GM08714 (cell line): ENCODE measurements around the gene MGLL.

ENCODE experiments used
- H3K4me3 ChIP-seq: fragments of 200-500 bp; sonication (Bioruptor generic); 2 replicates; pipeline ENCODE4 v1.5.1; 2014; ENCODE audit warnings: mild to moderate bottlenecking, low read length, inconsistent platforms
- ZNF274 ChIP-seq: IDR thresholded peaks from 2 replicates; pipeline ENCODE4 v1.6.1; 2012; ENCODE audit warnings: mild to moderate bottlenecking, low read depth, low read length

The MGLL gene

DNA sequence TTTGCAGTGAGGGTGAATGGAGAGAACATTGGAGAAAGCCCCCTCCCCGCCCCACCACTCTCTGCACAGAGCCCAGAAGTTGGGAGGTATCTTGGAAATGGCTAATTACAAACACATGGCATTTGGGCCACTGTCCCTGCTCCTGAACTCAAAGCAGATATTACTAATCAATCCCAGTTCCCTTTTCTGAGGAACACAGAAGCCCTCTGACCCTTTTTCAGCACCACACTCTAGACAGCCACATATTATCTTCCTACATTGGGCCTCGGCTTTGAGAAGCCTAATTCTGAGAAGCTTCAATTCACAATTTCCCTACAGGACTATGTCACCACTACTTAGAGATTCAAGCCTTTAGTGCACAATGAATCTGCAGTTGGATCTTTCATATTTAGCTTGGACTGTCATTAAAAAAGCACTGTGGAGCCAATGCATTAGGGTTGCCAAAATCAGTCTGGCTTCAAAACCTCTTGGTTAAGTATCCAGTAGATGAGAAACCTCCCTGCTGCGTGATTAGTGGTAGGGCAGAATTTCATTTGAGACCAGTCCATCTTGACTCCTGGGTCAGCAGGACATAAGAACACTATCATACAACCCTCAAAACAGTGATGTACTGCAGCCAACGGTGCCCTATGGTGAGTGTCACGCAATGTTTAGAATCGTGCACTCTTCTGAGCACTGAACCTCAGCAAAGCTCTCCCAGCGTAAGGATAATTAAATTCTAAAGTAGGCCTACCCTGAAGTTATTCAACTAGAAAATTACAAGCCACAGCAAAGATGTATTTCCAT, 26.1 kb downstream of the MGLL start:
- no peak for TF ChIP-seq ZNF274
- H3K4me3 ChIP-seq, result no peak overlapping the region

DNA sequence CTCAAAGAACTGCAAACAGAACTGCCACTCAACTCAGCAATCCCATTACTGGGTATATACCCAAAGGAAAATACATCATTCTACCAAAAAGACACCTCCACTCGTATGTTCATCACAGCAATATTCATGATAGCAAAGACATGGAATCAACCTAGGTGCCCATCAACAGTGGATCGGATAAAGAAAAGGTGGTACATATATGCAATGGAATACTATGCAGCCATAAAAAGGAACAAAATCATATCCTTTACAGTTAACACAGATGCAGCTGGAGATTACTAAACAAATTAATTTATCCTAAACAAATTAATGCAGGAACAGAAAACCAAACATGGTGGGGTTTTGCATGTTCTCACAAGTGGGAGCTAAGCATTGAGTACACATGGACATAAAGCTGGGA, 27.3 kb downstream of the MGLL start:
- no peak for TF ChIP-seq ZNF274
- H3K4me3 ChIP-seq, result no peak overlapping the region

DNA sequence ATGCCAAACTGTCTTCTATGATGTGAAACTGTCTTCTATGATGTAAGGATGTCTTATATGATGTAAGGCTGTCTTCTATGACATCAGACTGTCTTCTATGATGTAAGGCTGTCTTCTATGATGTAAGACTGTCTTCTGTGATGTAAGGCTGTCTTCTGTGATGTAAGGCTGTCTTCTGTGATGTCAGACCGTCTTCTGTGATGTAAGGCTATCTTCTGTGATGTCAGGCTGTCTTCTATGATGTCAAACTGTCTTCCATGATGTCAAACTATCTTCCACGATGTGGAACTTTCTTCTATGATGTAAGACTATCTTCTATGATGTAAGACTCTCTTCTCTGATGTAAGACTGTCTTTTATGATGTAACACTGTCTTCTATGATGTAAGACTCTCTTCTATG, 27.9 kb downstream of the MGLL start:
- no peak for TF ChIP-seq ZNF274
- no peak overlapping the region for H3K4me3 ChIP-seq

DNA sequence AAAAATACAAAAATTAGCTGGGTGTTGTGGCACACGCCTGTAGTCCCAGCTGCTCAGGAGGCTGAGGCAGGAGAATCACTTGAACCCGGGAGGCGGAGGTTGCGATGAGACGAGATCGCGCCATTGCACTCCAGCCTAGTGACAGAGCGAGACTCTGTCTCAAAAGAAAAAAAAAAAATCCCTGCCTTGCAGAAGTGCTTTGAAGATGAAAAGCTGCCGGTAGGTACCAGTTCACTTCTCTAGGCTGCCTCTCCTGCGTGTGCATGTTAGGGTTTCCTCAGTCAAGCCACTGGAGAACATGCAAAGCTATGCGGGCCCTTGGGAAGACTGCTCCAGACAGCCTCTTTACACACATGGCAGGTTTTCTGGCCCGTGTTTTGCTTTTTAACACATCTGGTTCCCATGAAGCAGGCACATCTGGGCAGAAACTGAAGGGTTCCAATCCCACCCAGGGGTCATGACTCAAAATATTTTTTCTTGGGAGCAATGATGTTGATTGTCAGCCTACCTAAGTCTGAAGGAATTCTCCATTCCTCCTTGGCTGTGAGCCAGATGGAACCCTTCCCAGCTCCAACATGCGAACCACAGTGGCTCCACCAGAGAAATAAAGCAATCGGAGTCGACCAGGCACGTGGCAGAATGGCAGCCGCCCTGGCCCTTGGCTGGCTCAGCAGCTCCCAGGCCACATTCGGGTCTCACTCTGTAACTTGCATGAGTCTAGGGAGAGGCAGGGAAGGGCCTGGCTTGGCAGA, 29.6 kb downstream of the MGLL start:
- TF ChIP-seq ZNF274, result no peak
- no peak overlapping the region for H3K4me3 ChIP-seq

DNA sequence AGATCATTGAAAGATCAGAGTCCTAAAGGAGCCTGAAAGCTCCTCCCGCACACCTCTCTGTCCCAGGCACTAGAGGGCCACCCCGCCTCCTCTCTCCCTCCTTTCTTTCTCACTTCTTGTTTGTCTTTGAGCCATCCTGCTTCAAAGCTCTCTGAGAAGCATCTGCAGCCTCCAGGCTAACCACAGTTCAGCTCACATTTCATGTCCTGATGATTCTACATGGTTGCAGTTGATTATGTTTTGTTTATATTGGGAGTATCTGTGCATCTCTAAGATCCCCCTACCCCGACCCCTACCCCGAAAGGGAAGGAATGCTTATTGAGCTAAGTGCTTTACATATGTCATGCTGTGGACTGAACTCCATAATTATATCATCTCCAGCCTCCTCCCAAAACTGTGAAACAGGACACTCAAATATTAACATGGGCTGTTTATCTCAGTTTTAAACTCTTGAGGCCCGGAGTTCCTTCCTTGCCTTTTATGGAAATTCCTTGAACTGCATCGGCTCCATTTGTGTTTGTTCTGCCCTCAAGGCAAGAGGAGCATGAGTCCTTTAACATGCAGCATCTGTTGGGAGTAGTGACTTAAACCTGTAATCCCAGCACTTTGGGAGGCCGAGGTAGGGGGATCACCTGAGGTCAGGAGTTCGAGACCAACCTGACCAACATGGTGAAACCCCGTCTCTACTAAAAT, 30.9 kb downstream of the MGLL start:
- no peak for TF ChIP-seq ZNF274
- no peak overlapping the region for H3K4me3 ChIP-seq

DNA sequence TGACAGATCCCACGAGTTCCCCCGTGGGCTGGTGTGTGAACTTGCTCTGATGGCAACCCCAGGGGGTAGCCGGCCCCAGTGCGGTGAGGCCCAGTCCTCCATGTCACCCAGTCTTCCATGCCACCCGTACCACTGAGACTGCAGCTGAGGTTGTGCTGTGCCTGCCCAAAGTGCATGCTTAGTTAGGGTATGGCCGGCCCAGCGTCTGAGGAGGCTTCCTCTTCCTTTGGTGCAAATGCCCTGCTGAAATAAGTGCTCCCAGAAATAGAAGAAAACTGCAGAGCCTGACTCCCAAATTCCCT, 31.5 kb downstream of the MGLL start:
- no peak overlapping the region for H3K4me3 ChIP-seq
- no peak for TF ChIP-seq ZNF274

DNA sequence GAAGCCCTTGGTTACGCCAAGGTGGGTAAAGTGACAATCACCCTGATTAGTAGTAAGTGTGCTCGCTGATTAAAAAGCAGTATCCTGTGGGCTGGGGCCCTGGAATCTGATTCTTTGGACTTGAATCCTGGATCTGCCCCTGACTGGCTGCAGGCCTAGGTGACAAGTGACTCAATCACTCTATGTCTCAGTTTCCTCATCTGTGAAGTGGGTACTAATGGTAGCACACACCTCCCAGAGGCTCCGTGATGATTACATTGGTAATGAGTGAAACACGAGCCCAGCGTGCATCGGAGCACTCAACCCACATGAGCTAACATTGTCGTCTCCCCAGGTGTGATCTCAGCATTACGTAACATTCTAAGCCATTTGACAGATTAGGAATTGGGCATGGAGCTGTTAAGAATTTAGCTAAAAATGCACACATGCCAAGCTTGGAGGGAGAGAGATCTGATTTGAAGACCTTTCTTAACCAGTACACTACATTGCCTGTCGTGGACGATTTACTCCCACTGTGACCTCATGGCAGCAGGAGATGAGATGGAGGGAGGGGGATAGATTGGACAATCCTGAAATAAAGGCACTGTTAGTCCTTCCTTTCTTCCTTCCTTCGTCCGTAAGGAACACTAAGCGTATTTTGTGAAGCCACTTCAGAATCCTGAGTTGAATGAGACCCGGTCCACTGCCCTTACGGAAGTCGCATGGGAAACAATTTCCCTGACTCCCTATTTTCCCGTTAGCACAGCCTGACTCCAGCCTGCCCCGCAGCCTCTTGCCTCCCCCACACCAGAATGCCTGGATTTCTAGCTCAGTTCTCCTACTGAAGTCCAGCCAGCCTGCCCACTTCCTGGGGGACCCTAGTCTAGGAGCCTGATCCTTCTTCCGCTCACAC, 32.1 kb downstream of the MGLL start:
- no peak overlapping the region for H3K4me3 ChIP-seq
- TF ChIP-seq ZNF274, result no peak

DNA sequence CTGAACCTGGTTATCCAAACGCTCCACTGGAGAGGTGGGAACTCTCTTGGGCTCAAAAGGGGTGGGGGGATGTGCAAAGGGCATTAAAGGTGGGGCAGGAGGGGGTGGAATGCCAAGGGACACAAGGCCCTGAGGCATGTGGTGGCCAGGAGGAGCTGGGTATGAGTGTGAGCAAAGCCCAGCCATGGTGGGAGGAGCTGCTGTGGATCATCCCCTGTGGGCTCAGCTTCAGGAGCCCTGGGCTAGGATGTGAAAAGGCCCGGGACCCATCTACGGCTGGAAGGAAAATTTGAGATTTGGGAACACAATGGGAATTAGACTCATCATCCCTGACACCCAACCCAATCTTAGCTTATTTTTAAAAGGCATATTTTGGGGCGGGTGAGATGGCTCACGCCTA, 33.3 kb downstream of the MGLL start:
- TF ChIP-seq ZNF274, result no peak
- no peak overlapping the region for H3K4me3 ChIP-seq

DNA sequence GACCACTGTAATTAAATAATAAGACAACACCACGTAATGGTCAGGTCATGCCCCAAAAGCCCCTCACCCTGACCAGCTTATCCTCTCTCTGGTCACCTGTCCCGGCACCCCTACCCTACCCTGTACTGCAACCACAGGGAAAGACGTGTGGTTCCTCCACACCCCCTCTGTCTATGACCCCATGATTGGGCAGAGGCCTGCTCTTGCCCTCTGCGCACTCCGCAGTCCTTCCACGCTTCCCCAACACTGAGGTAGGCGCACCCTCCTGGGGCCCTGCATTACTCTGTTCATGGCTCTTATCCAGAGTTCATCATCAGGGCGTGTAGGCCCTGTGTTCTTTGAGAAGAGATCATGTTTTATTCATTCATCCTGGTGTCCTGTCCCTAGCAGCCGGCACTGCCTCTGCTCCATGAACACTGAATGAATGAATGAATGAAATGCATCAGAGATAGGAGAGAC, 33.8 kb downstream of the MGLL start:
- no peak overlapping the region for H3K4me3 ChIP-seq
- no peak for TF ChIP-seq ZNF274

DNA sequence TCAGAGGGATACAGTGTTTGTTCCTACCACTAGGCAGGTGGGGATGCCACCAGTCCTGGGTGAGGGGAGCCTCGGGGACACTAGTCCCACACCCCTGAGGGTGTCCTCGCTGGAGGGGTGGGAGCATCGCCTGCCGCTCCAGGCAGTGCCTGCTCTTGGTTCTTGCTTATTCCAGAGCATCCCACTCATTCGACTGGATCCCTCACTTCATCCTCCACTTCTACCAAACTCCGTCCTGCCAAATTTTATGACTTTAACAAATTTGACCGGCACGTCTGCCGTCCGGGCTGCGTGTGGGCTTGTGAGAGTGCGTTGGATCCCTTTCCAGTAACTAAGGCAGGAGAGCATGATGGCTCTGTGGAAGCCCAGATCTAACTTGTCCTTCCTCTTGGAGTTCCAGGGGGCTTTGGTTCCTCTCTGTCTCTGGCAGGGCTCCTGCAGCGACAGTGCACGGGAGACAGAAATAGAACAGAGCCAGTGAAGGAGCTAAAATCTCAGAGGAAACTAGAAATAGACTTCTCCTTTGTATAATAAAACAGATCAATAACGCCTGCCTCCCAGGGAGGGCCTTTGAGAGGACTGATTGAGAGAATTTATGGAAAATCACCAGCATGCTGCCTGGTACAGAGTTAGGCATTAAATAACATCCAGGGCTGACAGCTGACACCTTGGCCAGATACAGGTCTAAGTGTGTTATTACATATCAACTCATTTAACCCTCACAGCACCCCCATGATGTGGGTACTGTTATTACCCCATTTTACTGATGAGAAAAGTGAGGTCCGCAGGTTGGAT, 34.5 kb downstream of the MGLL start:
- no peak overlapping the region for H3K4me3 ChIP-seq
- TF ChIP-seq ZNF274, result no peak

DNA sequence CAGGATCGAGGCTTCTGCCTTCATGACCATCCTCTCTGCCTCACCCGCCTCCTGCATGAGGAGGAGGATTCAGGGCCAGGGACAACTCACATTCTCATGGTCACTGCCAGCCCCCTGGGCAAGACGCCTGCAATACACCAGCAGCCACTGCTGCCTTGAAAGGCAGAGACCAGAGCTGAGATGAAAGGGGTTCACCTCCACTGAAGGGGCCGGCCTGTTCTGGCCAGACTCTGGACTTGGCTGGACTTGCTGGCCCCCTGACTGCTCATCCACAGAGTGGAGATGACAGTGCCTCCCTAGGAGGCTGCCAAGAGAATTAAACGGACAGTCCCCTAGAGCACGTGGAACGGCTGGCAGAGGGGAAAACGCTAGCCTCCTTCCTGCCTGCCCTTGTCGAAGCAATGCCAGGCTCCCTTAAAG, 35.2 kb downstream of the MGLL start:
- no peak overlapping the region for H3K4me3 ChIP-seq
- no peak for TF ChIP-seq ZNF274

DNA sequence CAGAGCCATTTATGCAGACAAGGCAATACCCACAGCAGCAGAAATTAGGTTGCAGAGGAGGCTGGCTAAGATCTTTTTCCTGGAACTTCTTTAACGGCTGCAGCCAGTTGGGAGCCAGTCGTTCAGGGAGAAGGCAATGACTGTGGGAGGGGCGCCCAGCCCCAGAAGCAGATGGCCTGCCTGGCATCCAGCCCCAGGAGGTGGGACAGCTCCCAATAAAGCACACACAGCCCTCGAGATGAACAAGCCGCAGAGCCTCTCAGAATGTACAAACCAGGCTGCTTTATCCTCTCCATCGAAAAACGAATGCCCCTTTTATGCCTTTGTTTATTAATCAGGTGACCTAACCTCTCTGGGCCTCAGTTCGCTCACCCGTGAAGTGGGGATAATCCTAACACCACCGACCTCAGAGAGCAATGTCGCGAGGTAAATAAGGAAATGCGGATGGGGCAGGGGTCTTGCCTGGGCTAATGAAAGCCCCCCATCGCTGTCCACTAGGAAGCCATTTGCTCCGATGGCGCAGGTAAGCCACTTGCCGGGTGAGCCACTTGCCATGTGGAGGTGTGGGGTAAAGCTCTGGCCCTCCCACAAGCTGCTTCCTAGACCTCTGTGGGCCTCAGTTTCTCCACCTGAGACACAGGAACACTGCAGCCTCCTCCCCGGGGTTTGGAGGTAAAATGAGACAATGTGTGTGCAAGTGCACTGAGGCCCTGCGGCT, 35.8 kb downstream of the MGLL start:
- no peak for TF ChIP-seq ZNF274
- no peak overlapping the region for H3K4me3 ChIP-seq
